Measurements from ENCODE around the gene PSMB9.

- no peak for TF ChIP-seq CTCF (IDR thresholded peaks at IDR 0.05)
- no peak for TF ChIP-seq POLR2A (IDR thresholded peaks at IDR 0.05)
These were observed 36.8 kb downstream of the PSMB9 start for GRCh38 chr6:32890831-32891230.
